22Rv1 (cell line): ENCODE results near the gene CFAP46.

Experiments used
- ZFX ChIP-seq: fragments of 450-650 bp; IDR thresholded peaks from 2 replicates; pipeline ENCODE4 v1.6.1; 2017; ENCODE audit warnings: antibody characterized with exemption, borderline replicate concordance
- TF ChIP-seq, protein P1 (sequence below): fragments of 450-650 bp; IDR thresholded peaks from 2 replicates; pipeline ENCODE4 v1.5.1; 2017; ENCODE audit warnings: mild to moderate bottlenecking

DNA sequence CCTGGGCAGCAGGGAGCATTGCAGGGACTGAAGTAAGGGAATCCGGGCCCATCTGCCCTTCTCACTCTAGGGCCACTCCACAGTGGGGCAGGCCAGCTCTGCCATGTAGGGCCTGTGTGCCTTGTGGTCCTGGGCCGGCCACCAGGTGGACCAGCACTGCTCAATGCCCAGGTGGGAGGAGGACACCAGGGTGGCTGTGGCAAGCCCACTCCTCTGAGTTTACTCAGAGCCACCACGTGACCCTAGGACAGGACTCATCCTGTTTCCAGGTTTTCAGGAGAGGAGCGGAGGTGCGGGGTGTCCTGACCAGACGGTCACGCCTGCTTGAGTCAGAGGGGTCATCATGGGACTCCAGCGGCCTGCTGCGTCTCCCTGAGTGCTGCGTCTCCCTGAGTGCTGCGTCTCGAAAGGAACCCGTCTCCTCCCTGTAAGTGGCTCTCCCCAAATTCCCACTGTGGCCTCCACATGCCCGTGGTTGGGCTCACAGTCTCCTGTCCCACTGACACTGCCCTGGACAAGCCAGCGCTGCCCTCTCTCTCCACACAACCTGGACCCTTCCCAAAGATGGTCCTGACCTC, 2.9 kb downstream of the CFAP46 start:
- TF ChIP-seq, protein P1, sequence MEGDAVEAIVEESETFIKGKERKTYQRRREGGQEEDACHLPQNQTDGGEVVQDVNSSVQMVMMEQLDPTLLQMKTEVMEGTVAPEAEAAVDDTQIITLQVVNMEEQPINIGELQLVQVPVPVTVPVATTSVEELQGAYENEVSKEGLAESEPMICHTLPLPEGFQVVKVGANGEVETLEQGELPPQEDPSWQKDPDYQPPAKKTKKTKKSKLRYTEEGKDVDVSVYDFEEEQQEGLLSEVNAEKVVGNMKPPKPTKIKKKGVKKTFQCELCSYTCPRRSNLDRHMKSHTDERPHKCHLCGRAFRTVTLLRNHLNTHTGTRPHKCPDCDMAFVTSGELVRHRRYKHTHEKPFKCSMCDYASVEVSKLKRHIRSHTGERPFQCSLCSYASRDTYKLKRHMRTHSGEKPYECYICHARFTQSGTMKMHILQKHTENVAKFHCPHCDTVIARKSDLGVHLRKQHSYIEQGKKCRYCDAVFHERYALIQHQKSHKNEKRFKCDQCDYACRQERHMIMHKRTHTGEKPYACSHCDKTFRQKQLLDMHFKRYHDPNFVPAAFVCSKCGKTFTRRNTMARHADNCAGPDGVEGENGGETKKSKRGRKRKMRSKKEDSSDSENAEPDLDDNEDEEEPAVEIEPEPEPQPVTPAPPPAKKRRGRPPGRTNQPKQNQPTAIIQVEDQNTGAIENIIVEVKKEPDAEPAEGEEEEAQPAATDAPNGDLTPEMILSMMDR = no peak
- no peak for TF ChIP-seq ZFX
